M059J (cell line): ENCODE measurements around the gene NDUFC1. TPM values are rescaled to one million over a fixed set of nuclear protein-coding genes. Genes with fewer than 3 reads are reported as not detected.
A peak's percentile ranks its signal among the peaks of the same experiment; 100 is the strongest.

Source experiments
- DNase-seq: peaks from one replicate; pipeline ENCODE4 v3.0.0-alpha.2; 2012; ENCODE audit warnings: low read depth
- total RNA-seq: library from RNA; depleted of rRNA; stranded (reverse); fragments of >200 nt; shearing (Covaris generic); gene quantifications from 2 replicates; pipeline ENCODE4 v1.2.3, GENCODE V29; 2014; rRNA removed

Gene NDUFC1
- total RNA-seq, 1 experiment from 2014 or later, result 92.3 TPM

DNA sequence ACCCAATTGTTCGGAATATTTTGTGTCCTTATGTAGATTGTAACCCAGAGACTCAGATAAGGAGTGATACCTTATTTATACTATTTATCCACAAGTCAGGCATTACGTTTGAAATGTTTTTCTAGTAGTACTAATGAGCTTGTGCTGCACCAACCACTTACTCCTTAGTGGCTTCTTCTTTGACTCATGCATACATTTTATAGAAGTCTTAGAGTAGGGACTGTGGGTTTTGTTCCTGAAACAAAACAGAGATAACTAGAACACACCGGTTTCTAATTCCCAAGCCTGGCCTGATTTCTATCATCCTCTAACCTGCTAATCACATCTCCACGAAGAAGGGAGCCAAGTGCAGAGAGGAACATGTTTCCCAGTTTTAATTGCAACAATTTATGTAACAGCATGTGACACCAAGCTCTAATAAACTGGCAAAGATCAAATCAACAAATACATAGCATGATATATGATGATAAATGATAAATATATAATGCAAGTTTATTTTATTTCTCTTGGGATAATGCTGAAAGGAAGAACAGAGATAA is 54.5 kb downstream of the NDUFC1 start:
- peak; percentile 19 for DNase-seq

DNA sequence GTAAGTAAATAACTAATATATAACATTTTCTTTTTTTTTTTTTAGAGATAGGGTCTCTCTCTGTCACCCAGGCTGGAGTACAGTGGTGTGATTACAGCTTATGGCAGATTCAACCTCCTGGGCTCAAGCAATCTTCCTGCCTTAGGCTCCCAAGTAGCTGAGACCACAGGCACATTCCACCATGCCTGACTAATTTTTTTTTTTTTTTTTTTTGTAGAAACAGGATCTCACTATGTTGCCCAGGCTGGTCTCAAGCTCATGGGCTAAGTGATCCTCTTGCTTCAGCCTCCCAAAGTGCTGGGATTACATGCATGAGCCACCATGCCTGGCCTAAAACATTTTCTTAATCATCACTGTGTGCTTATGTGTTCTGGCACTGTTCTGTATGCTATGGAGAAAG is 55.0 kb downstream of the NDUFC1 start:
- DNase-seq, result peak; percentile 64

DNA sequence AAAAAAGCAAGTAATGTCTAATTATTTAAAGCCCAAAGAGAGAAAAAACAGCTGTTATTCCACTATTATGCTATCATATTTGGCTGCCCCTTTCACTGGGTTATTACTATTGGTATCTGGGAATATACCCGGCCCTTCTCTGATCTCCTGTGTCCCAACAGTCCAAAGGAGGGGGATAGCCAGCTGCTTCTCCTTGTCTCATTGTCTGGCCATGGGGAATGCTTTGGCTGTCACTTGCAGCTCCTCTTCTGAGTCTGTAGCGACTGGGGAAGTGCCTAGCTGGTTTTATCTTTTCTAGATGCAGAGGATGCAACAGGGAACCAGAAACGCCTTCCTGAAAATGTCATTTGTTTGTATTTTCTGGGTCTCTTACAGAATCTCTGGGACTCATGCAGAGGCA is 56.1 kb downstream of the NDUFC1 start:
- DNase-seq, result no peak

DNA sequence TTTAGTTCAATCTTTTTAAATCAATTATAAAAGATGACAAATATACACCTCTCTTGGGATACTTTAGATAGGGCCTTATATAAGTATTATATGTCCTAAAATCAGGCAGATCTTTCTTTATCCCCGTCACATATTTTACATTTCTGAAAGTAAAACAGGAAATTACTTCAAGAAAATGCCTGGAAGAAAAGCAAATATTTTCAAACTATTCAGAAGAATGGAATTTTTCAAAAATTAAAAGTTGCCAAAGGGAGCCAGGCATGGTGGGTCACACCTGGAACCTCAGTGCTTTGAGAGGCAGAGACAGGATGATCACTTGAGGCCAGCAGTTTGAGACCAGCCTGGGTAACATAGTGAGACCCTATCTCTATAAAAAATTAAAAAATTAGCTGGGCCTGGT is 56.7 kb downstream of the NDUFC1 start:
- DNase-seq, result peak; percentile 45

DNA sequence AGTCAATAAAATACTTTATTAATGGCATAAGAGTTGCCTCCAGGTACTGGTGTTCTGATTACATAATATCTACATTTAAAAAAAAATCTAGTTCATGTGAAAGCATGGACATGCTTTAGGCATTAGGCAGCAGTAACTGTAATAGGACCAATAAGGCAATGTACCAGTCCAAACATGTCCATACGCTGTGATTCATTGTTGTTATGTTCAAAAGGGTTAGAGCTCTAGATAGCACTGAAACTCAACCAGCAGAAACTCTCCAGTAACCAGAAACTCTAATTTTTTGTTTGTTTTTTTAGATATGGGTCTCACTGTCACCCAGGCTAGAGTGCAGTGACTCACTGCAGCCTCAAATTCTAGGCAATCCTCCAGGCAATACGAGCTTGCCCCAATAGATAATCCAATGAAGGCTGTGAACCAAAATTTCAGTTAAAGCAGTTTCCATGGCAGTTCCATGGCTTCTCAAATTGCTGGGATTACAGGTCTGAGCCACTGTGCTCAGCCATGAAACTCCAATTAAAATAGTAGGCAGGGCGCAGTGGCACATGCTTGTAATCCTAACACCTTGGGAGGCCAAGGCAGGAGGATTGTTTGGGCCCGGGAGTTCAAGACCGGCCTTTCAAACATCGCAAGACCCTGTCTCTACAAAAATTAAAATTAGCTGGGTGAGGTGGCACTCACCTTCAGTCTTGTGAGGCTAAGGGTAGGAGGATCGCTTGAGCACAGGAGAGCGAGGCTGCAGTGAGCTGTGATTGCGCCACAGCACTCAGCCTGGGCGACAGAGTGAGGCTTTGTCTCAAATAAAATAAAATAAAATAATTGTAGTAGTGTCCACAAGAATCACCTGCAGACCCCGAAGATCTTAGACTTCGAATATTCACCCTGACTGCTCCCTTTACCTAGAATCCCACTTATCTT is 58.6 kb downstream of the NDUFC1 start:
- peak; percentile 97 for DNase-seq

DNA sequence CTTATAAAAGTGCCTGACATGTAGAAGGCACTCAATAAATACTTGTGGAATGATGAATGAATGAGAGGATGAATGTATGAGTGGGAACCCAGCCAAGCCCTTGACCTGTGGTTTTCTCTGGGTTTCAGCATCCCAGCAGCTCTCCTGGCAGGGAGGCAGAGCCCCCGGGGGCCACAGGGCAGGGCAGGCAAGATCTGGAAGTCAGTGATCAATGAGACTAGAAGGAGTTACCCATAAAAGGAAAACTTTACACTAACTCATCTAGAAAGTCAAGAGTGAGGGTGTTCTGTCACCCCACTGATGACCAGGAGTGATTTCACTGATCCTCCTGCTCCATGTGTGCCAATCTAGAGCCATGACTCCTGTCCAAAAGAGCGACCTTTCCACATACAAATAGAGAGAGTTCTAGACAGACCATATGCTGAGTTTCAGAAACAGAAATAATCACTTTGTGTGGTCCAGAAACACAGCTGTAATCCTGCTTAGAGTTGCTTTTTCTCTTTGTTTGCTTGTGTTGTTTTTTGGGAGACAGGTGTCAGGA is 59.7 kb downstream of the NDUFC1 start:
- peak; percentile 86 for DNase-seq

DNA sequence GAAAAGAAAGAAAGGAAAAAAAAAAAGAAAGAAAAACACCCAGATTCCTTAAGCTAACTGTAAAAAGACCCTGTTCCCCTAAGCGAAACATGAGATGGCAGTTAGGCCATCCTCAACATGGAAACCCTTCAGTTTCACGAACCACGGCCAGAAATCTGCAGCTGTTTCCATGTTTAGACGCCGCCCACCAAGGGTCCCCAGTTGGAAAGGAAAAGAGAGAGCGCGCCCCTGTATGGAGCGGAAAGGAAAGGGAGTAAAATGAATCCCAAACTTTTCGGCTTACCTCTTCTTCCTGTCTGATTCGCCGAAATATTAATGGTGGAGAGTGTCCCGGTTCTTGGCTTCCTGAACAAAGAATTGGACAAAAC is 60.5 kb downstream of the NDUFC1 start:
- no peak for DNase-seq

DNA sequence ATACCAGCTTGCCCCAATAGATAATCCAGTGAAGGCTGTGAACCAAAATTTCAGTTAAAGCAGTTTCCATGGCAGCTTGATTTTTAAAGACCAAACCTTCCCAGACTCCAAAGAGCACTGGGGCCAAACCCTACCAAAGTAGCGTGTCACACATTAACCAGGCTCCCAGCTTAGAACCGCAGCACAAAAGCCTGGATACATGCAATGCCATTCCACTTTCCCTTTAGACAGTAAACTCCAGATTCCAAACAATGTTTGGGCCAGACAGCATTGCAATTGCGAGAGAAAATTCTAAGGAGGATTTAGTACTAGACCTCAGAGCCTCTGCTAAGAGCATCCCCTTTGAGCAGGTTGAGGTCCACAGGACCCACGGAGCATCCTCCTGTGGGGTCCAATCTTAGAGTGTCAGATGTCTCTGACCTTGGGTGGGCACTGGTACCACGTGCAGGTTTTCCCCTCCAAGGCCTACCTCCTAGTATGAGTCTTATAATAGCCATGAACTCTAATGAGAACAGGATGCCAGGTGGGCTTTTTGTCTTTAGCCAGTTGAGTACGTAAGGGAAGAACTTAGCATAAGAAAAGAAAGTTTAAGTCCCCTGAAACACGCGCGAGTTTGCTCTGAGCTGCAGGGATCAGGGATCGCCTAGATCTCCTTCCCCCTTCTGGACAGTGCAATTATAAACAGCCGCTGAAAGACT is 61.0 kb downstream of the NDUFC1 start:
- DNase-seq, result no peak

Other genes starting within 250 kb of the NDUFC1 start
- 21.5 and 22.3 TPM in 2 replicates for gene ELF2, start 125.3 kb downstream of the NDUFC1 start, total RNA-seq
- 3.9 and 4.7 TPM in 2 replicates for gene MGARP, start 22.3 kb downstream of the NDUFC1 start, total RNA-seq
- 20.1 and 30.1 TPM in 2 replicates for gene NAA15, start 972 bp downstream of the NDUFC1 start, total RNA-seq
- gene RAB33B, start 151.6 kb upstream of the NDUFC1 start, total RNA-seq, result 6.8 and 7.6 TPM in 2 replicates